CD4-positive, alpha-beta memory T cell (primary cell): ENCODE measurements around the gene DCST1. TPM values are rescaled to one million over a fixed set of nuclear protein-coding genes. Genes with fewer than 3 reads are reported as not detected.

Experiments used
- CTCF ChIA-PET: fragments of 350-600 bp; sonication (Branson Sonifier 250); formaldehyde crosslinking; loops from one replicate; lab custom pipeline; 2021; ENCODE audit warnings: inconsistent platforms; ENCODE audit not compliant: partially characterized antibody; lab: Charles Lee
- POLR2A ChIA-PET: fragments of 350-600 bp; sonication (Branson Sonifier 250); formaldehyde crosslinking; loops from one replicate; lab custom pipeline; 2021; ENCODE audit not compliant: partially characterized antibody; lab: Charles Lee
- DNase-seq, 5 donors: peaks; one replicate each; pipeline versions ENCODE4 v3.0.0 to v3.0.0-alpha.2; 2020 to 2022; ENCODE audit warnings: mixed read lengths in 1 of 5
- H3K27ac ChIP-seq: one replicate; pipeline ENCODE4 v1.7.0; 2013; ENCODE audit warnings: low read depth, low read length
- H3K27me3 ChIP-seq: 2 replicates; pipeline ENCODE4 v1.7.0; 2013; ENCODE audit warnings: mild to moderate bottlenecking, low read length, moderate library complexity; ENCODE audit not compliant: insufficient read depth
- H3K36me3 ChIP-seq: 2 replicates; pipeline ENCODE4 v1.7.0; 2013; ENCODE audit warnings: mild to moderate bottlenecking, low read length, moderate library complexity; ENCODE audit not compliant: insufficient read depth
- H3K4me1 ChIP-seq: 2 replicates; pipeline ENCODE4 v1.7.0; 2013; ENCODE audit warnings: mild to moderate bottlenecking, low read length, moderate library complexity; ENCODE audit not compliant: insufficient read depth
- H3K4me3 ChIP-seq, 2 donors: one replicate each; pipeline ENCODE4 v1.7.0; 2013; ENCODE audit warnings: low read length in 2 of 2, mild to moderate bottlenecking in 1 of 2
- H3K9me3 ChIP-seq, 2 donors: one replicate each; pipeline ENCODE4 v1.7.0; 2013; ENCODE audit warnings: low read length in 2 of 2, control low read depth in 1 of 2; ENCODE audit not compliant: control insufficient read depth in 1 of 2
- H3K27ac Mint-ChIP-seq, 7 donors: one replicate each; pipeline ENCODE4 v1.8.0; 2020 to 2021; ENCODE audit warnings: mixed read lengths in 7 of 7, mild to moderate bottlenecking in 6 of 7, inconsistent platforms in 3 of 7, moderate library complexity in 3 of 7
- H3K27me3 Mint-ChIP-seq, 2 donors: one replicate each; pipeline ENCODE4 v1.8.0; 2020 to 2021; ENCODE audit warnings: mixed read lengths in 2 of 2
- H3K36me3 Mint-ChIP-seq, 2 donors: one replicate each; pipeline ENCODE4 v1.8.0; 2020 to 2021; ENCODE audit warnings: mixed read lengths in 2 of 2, inconsistent platforms in 1 of 2, mild to moderate bottlenecking in 1 of 2
- H3K4me1 Mint-ChIP-seq, 4 donors: one replicate each; pipeline ENCODE4 v1.8.0; 2020 to 2021; ENCODE audit warnings: mixed read lengths in 4 of 4, mild to moderate bottlenecking in 1 of 4
- H3K4me3 Mint-ChIP-seq, 8 donors: one replicate each; pipeline ENCODE4 v1.8.0; 2020 to 2021; ENCODE audit warnings: mixed read lengths in 8 of 8, mild to moderate bottlenecking in 7 of 8, moderate library complexity in 6 of 8, inconsistent platforms in 3 of 8
- H3K9me3 Mint-ChIP-seq, 8 donors: one replicate each; pipeline ENCODE4 v1.8.0; 2020 to 2021; ENCODE audit warnings: mixed read lengths in 8 of 8, mild to moderate bottlenecking in 5 of 8, inconsistent platforms in 3 of 8, moderate library complexity in 1 of 8
- intact Hi-C: fragments of 100-400 bp; cut with micrococcal nuclease; formaldehyde crosslinking; loops from one replicate; pipeline ENCODE4 v1.15.1; 2023
- polyA plus RNA-seq, 2 donors: library from polyadenylated mRNA; unstranded; fragments of 300-500 nt; fragmentation: Illumina TruSeq; gene quantifications; one replicate each; pipeline ENCODE4 v1.2.3, GENCODE V29; 2021
- total RNA-seq, 2 experiments: library from RNA; stranded (reverse); gene quantifications; one replicate each; pipeline ENCODE4 v1.2.3, GENCODE V29; 2021

Gene DCST1
- total and polyA plus RNA-seq, 4 experiments from 2014 or later: 0.14 TPM; not detected in 3

- Mint-ChIP-seq H3K27me3 (no peaks in the 10 kb centered on the region), H3K9me3 (no peaks in the 10 kb centered on the region), H3K27ac (peak overlapping the region; percentile 26 to 93 (median 74)), H3K36me3 (no peaks in the 10 kb centered on the region), H3K4me1 (peaks cover 17 to 37% (median 30%) of the 10 kb centered on the region in 4 donors), H3K4me3 (peak overlapping the region; percentile 84 to 92 (median 86))
- ChIA-PET POLR2A (interaction anchor here (0.8 to 6.9 kb wide), 19 partner anchors 12 to 490 kb away, joined by 3 to 83 read pairs (median 6); partner anchors contain the start of genes CKS1B, EFNA3, EFNA4 and FLAD1), CTCF (interaction anchor here (0.8 to 10.7 kb wide), 16 partner anchors 11 to 144 kb away, joined by 3 to 203 read pairs (median 4); partner anchors contain the start of genes EFNA4, FLAD1, KRTCAP2 and PBXIP1)
- H3K4me1 ChIP-seq: peaks cover 27% of the 10 kb centered on the region
- no peaks in the 10 kb centered on the region for H3K36me3 ChIP-seq
- peak overlapping the region; percentile 71 for H3K27ac ChIP-seq
- peak overlapping the region in 1 of 2 donors; percentile 92 for H3K4me3 ChIP-seq
- no peaks in the 10 kb centered on the region for H3K9me3 ChIP-seq
- no peaks in the 10 kb centered on the region for H3K27me3 ChIP-seq
- DNase-seq: no peak
- intact Hi-C loops: loop anchor here (2.0 to 5.0 kb wide), 3 partner anchors 48 to 75 kb away; partner anchors contain the start of genes CKS1B, FLAD1 and ZBTB7B
Observed at GRCh38 chr1:155049651-155050559, 16.3 kb downstream of the DCST1 start.

GRCh38 chr1:155050560-155051341 is 17.1 kb downstream of the DCST1 start, which contains the start of gene ADAM15:
ADAM15 (plus strand) TSS chr1:155051316; CDS start chr1:155051387, 71 bp downstream.
- POLR2A ChIA-PET: interaction anchor here (0.6 to 6.9 kb wide), 28 partner anchors 11 to 491 kb away, joined by 3 to 83 read pairs (median 4); partner anchors contain the start of genes CKS1B, EFNA3, EFNA4 and FLAD1
- DNase-seq: peak; percentile 74 to 79 (median 77)
- Mint-ChIP-seq H3K27ac (peak within 1 kb of the TSS; percentile 70 to 93 (median 90)), H3K9me3 (no peaks in the 10 kb centered on the region), H3K36me3 (peaks cover 0 to 3% of the 10 kb centered on the region in 2 donors), H3K4me3 (peak within 1 kb of the TSS; percentile 86 to 92 (median 88)), H3K4me1 (peaks cover 14 to 33% (median 27%) of the 10 kb centered on the region in 4 donors), H3K27me3 (no peaks in the 10 kb centered on the region)
- CTCF ChIA-PET: interaction anchor here (0.6 to 10.7 kb wide), 21 partner anchors 10 to 143 kb away, joined by 3 to 203 read pairs (median 4); partner anchors contain the start of genes EFNA4, KRTCAP2, PBXIP1 and PMVK
- no peaks in the 10 kb centered on the region for H3K27me3 ChIP-seq
- peak within 1 kb of the TSS; percentile 69 to 92 for H3K4me3 ChIP-seq
- peak within 1 kb of the TSS; percentile 71 for H3K27ac ChIP-seq
- intact Hi-C loops: loop anchor here (1.0 to 5.0 kb wide), 6 partner anchors 33 to 491 kb away; partner anchors contain the start of genes CKS1B, FLAD1 and ZBTB7B
- H3K4me1 ChIP-seq: peaks cover 27% of the 10 kb centered on the region
- H3K36me3 ChIP-seq: no peaks in the 10 kb centered on the region
- no peaks in the 10 kb centered on the region for H3K9me3 ChIP-seq

GRCh38 chr1:155051342-155051776 is 17.7 kb downstream of the DCST1 start:
- intact Hi-C loops: loop anchor here (1.0 to 5.0 kb wide), 6 partner anchors 34 to 492 kb away; partner anchors contain the start of genes CKS1B, FLAD1 and ZBTB7B
- H3K27ac ChIP-seq: peak overlapping the region; percentile 61

GRCh38 chr1:155051777-155052398 is 18.3 kb downstream of the DCST1 start:
- H3K4me1 ChIP-seq: peaks cover 27% of the 10 kb centered on the region
- ChIA-PET CTCF (interaction anchor here (0.7 to 10.7 kb wide), 11 partner anchors 9 to 121 kb away, joined by 3 to 203 read pairs (median 8); partner anchors contain the start of genes EFNA4, KRTCAP2, LENEP and PYGO2), POLR2A (interaction anchor here (0.7 to 6.9 kb wide), 17 partner anchors 10 to 142 kb away, joined by 3 to 83 read pairs (median 6); partner anchors contain the start of genes CKS1B, EFNA3, EFNA4 and FLAD1)
- Mint-ChIP-seq H3K27me3 (no peaks in the 10 kb centered on the region), H3K4me3 (peak overlapping the region; percentile 83 to 89 (median 86)), H3K4me1 (peaks cover 14 to 33% (median 27%) of the 10 kb centered on the region in 4 donors), H3K27ac (peak overlapping the region; percentile 56 to 93 (median 77)), H3K9me3 (no peaks in the 10 kb centered on the region), H3K36me3 (peaks cover 0 to 9% of the 10 kb centered on the region in 2 donors)
- intact Hi-C loops: loop anchor here (1.0 to 5.0 kb wide), 7 partner anchors 9 to 493 kb away; partner anchors contain the start of genes CKS1B, FLAD1 and ZBTB7B
- H3K27me3 ChIP-seq: no peaks in the 10 kb centered on the region
- DNase-seq: peak; percentile 32 to 73 (median 36)
- H3K36me3 ChIP-seq: no peaks in the 10 kb centered on the region
- peak overlapping the region; percentile 61 for H3K27ac ChIP-seq
- no peaks in the 10 kb centered on the region for H3K9me3 ChIP-seq
- H3K4me3 ChIP-seq: peak overlapping the region; percentile 52 to 66

More at GRCh38 chr1:155051342-155051776, 17.7 kb downstream of the DCST1 start:
- peaks cover 0 to 6% of the 10 kb centered on the region in 2 donors for H3K36me3 Mint-ChIP-seq
- peaks cover 14 to 33% (median 27%) of the 10 kb centered on the region in 4 donors for H3K4me1 Mint-ChIP-seq
- peak overlapping the region in 3 of 7 donors; percentile 17 to 93 (median 77) for H3K27ac Mint-ChIP-seq
- peak overlapping the region; percentile 52 to 66 for H3K4me3 ChIP-seq
- H3K27me3 ChIP-seq: no peaks in the 10 kb centered on the region
- DNase-seq: no peak
- no peaks in the 10 kb centered on the region for H3K9me3 ChIP-seq
- H3K36me3 ChIP-seq: no peaks in the 10 kb centered on the region
- H3K4me3 Mint-ChIP-seq: peak overlapping the region; percentile 83 to 89 (median 86)
- CTCF ChIA-PET: interaction anchor here (0.6 to 10.7 kb wide), 21 partner anchors 9 to 142 kb away, joined by 3 to 203 read pairs (median 4); partner anchors contain the start of genes EFNA4, KRTCAP2, PBXIP1 and PMVK
- H3K4me1 ChIP-seq: peaks cover 27% of the 10 kb centered on the region
- H3K9me3 Mint-ChIP-seq: no peaks in the 10 kb centered on the region
- no peaks in the 10 kb centered on the region for H3K27me3 Mint-ChIP-seq
- POLR2A ChIA-PET: interaction anchor here (0.6 to 6.9 kb wide), 26 partner anchors 11 to 492 kb away, joined by 3 to 83 read pairs (median 4); partner anchors contain the start of genes CKS1B, EFNA3, EFNA4 and FLAD1

GRCh38 chr1:155052439-155053395 is 19.1 kb downstream of the DCST1 start:
- Histone ChIP-seq H3K36me3 (no peaks in the 10 kb centered on the region), H3K9me3 (no peaks in the 10 kb centered on the region), H3K27ac (peak overlapping the region; percentile 61), H3K27me3 (no peaks in the 10 kb centered on the region), H3K4me3 (peak overlapping the region; percentile 52 to 66), H3K4me1 (peaks cover 27% of the 10 kb centered on the region)
- no peaks in the 10 kb centered on the region for H3K9me3 Mint-ChIP-seq
- ChIA-PET POLR2A (interaction anchor here (1.5 to 6.9 kb wide), 6 partner anchors 9 to 97 kb away, joined by 4 to 83 read pairs (median 17); partner anchors contain the start of genes EFNA4, FLAD1 and PBXIP1), CTCF (interaction anchor here (0.7 to 10.7 kb wide), 14 partner anchors 8 to 120 kb away, joined by 3 to 203 read pairs (median 6); partner anchors contain the start of genes EFNA3, EFNA4, FLAD1 and KRTCAP2)
- peaks cover 14 to 33% (median 27%) of the 10 kb centered on the region in 4 donors for H3K4me1 Mint-ChIP-seq
- intact Hi-C loops: loop anchor here (1.0 to 5.0 kb wide), 2 partner anchors 9 to 50 kb away; partner anchors contain the start of gene ZBTB7B
- H3K27me3 Mint-ChIP-seq: no peaks in the 10 kb centered on the region
- DNase-seq: peak in 2 of 5 donors; percentile 16 to 19
- peak overlapping the region; percentile 56 to 93 (median 78) for H3K27ac Mint-ChIP-seq
- H3K36me3 Mint-ChIP-seq: peaks cover 0 to 9% of the 10 kb centered on the region in 2 donors
- peak overlapping the region; percentile 83 to 89 (median 86) for H3K4me3 Mint-ChIP-seq
